GM19468 (cell line): ENCODE data around the gene UBE2L5.

Experiments used
- ATAC-seq: cut with Tn5 transposase; IDR thresholded peaks from one replicate; pipeline ENCODE4 v1.9.1; 2021; ENCODE audit warnings: mild to moderate bottlenecking, moderate library complexity, moderate number of reproducible peaks; ENCODE audit not compliant: unreplicated experiment; ENCODE audit errors: extremely low read depth

The UBE2L5 gene

DNA sequence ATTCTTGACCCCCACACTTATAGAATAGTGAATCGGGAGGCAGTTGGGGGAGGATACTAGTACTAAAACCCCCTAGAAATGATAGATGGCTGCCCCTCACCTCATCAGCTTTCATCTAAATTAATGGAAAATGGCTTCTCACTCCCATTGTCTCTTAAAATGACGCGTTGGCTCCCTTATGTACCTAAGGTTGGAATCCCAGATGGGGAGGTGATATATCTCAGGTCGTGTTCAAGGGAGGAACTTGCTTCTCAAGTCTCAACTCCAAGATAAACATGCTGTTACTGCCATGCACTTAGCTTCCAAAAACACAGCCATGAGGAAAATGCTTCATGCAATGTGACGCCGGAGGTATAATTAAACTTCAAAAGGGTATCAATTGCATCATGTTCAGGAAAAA lies 18.8 kb upstream of the UBE2L5 start:
- no peak for ATAC-seq

GRCh38 chr13:30404207-30404606 lies 18.1 kb upstream of the UBE2L5 start:
- no peak for ATAC-seq

- ATAC-seq = no peak
Measured at GRCh38 chr13:30406779-30407416, 15.4 kb upstream of the UBE2L5 start.

DNA sequence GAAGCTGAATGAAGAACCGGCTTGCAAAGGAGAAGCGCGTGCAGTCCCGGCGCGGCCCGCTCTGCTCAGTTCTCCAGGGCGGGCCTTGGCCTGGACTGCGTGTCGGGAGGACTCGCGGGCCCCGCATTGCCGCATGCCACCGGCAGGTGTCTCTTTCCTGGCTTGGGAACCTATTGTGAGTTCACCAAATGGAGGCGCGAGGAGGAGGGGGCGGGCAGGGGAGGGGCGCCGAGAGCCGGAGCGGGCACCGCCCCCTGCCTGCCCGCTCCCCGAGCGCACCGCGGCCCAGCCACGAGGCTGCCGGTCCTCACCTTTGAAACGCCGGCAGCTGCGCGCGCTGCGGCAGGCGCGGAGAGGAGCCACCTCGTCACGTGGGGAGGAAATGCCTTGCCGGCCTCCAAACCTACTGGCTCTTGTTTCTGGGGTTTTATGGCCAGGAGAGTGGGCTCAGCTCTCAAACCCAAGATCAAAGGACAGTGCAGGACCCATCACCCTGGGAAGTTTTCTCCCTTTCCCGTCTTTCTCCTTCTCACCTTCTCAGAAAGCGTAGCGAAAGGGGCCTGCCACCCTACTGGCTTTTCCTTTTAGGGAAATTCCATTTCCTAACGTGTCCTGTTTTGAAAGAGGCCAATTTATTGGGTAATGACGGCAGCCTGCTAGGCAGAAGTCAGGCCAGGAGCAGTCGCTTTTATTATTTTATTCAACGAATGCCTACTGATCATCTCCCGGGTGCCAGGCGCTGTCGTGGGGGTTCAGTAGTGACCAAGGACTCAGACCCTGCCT lies 13.8 kb upstream of the UBE2L5 start:
- ATAC-seq = peak; percentile 90

- no peak for ATAC-seq
Measured at GRCh38 chr13:30409886-30410704, 12.2 kb upstream of the UBE2L5 start.

DNA sequence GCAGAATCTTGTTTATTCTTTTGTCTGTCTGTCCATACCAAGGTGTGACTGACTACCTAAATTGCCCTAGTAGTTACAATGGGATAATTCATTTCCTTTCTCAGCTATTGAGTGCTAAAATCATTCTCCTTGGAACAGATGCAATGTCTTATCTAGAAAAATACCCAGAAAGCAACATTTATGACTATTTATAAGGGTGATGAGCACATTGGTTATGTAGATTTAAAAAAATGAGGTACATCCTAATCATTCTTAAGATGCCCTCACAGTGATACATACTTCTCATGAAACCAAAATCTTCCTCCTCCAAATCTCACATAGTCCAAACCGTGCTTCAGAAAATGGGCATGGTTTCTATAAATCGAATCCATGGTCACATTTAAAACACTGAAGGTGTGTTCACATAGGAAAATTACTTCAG lies 11.6 kb upstream of the UBE2L5 start:
- no peak for ATAC-seq

- ATAC-seq = no peak
Measured at GRCh38 chr13:30412346-30412745, 9.9 kb upstream of the UBE2L5 start.

DNA sequence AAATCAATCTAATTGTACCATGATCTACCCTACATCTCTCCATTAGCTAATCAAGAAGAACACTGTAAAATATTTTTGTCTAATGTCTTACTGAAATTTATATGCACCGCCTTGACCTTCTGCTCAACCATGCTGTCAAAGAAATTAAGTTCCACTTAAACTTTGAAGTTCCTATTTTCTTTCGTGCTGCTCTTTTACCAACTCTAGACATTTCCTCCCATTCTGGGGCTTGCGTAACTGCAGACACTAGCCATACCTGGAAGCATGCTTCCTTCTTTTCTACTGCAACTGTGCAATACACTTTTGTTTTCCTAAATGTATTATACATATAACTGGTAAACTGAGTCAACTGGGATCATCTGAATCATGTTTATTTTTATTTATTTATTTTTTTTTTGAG lies 8.5 kb upstream of the UBE2L5 start:
- no peak for ATAC-seq

DNA sequence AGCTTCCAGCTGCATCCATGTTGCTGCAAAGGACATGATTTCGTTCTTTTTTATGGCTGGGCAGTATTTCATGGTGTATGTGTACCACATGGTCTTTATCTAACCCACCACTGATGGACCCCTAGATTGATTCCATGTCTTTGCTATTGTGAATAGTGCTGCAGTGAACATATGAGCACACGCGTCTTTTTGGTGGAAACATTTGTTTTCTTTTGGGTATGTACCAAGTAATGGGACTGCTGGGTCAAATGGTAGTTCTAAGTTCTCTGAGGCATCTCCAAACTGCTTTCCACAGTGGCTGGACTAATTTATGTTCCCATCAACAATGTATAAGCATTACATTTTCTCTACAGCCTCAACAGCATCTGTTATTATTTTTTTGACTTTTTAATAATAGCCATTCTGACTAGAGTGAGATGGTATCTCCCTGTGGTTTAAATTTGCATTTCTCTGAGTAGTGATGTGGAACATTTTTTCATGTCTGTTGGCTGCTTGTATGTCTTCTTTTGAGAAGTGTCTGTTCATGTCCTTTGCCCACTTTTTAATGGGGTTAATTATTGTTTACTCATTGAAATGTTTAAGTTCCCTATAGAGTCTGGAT lies 6.8 kb upstream of the UBE2L5 start:
- ATAC-seq = peak; percentile 48

DNA sequence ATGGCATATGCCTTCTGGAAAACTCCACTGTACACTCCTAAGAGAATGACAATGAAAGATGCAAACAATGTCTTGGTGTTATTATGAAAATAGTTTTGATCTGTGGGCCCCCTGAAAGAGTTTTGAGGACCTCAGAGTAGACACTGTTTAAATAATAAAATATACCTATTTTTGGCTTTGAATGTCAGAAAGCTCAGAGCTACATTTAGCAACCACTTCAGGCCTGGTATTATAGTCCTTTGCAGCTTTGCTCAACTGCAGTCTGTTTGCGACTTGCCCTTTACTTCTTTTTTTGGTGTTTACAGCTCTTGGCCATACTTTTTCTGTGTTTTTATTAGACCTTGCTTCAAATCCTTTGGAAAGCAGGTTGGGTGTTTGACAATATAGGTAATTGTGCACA lies 5.8 kb upstream of the UBE2L5 start:
- no peak for ATAC-seq

GRCh38 chr13:30418075-30418716 lies 4.1 kb upstream of the UBE2L5 start:
- no peak for ATAC-seq

DNA sequence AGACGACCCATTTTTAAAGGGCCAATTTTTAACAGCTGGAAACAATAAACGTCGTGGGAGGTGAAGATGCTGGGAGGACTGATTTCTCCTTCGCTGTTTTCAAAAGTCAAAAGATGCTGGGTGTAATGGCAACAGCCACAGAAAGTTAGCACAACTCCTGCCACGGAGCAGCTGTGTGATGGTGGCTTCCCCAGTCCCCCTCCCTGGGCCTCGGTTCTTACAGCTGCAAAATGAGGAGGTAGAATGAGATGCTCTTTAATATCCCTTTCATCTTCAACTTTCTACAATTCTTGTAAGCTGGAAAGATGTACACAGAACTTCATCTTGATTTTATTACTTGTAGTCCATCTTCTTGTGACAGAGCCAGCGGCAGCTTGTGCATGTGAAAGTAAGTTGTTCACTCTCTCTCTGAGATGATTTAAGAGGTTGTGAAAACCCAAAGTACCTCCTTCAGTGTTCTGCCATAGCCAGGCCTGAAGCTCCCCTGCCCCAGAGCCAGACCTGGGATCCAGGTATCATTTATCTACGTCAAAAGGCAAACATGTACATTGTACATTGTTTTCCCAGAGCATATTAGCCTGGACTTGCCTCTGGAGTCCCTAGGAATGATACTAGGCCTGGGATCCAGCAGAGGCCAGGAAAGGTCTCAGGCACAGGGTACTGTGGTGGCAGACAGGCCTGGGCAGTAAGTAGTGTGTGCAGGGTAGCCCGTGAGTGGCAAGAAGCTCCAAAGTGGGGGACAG lies 3.4 kb upstream of the UBE2L5 start:
- ATAC-seq = no peak

- no peak for ATAC-seq
Measured at GRCh38 chr13:30421093-30422053, 920 bp upstream of the UBE2L5 start.

GRCh38 chr13:30423891-30424290 lies 1.6 kb downstream of the UBE2L5 start:
- no peak for ATAC-seq

- ATAC-seq = no peak
Measured at GRCh38 chr13:30429235-30429634, 6.9 kb downstream of the UBE2L5 start.

DNA sequence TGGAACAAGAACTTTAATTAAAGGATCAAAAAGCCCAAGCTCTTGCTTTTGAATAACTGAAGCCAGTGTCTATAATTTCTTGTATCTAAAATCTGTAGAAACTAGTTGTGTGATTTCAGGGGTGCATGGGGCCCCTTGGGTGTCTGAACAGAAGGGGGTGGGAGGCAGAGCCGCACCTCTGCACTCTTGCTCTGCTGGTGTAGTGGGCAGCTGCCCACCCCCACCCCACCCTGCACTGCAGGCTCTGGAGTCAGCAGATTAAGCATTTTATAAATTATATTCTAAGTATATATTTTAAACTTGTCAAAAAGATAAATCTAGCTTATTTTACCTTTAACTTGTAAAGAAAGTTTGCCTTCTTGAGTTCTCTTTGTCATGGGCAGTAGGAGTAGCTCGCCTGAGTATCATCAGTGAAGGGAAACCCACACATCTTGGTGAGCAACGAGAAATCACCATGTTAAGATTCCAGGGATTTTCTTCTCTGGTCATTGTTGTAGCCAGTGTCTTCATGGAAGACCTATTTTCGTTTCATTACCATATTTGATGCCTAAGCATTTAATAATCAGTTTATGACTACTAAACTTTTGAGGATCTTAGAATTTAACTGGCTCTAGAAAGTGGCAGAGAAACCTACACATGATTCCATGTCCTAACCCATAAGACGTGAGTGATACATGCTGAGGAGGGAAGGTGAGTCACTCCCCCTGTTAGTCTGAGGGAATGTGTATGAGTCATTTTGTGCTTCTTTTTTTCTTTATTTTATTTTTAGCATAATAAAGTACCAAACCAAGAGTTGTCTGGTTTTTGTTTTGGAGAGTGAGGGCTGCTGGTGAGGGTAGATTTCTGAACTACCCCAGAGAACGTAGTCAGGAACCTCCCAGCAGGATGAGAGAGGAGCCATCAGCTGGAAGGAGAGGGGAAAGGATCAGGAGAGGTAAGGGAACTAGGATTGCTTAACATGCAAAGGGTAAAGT lies 7.7 kb downstream of the UBE2L5 start:
- ATAC-seq = no peak

DNA sequence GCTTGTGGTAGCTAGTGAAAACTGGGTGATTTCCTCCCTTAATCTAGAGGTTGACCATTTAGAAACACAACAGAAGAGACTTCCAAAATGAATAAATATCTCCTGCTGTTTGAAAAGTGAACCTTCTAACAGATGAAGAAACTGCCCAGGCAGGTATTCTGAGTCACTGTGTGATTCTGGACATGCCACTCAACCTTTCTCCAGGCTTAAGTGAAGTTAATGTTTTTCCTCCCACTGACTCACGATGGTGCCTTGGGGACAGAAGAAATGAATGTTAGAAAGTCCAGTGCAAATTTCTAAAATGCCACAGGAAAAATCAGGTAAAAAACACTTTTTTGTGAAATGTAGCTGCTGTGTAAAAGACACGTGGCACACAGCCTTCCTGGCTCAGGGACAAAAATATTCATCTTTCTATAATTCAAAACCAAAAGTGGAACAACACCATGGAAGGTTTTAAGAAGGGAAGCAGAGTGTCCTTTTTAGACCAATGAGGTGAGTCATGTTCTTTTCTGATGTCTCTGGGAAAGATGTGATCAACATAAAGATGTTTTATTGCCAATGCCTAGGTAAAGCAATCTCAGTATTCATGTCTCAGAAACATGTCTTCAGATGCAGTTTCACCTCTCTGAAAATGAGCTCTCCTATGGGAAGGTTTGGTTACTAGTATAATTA lies 9.1 kb downstream of the UBE2L5 start:
- ATAC-seq = no peak
